HCT116 (cell line): ENCODE data around the gene MTMR12.

Experiments
- CTCF ChIP-seq, 3 experiments: fragments of 200-600 bp in 1 of 3; sonication (generic) in 1 of 3; IDR thresholded peaks in 2 of 3; conservative IDR thresholded peaks in 1 of 3; 2 replicates each; pipeline ENCODE4 v1.5.1; 2012 to 2017; ENCODE audit warnings: low read depth in 2 of 3, low read length in 2 of 3, antibody characterized with exemption in 1 of 3, borderline replicate concordance in 1 of 3, control low read depth in 1 of 3, mild to moderate bottlenecking in 1 of 3, mixed read lengths in 1 of 3, mixed run types in 1 of 3, moderate library complexity in 1 of 3; ENCODE audit not compliant: insufficient read depth in 1 of 3
- EZH2 ChIP-seq: fragments of 200-600 bp; sonication (generic); IDR thresholded peaks from 2 replicates; pipeline ENCODE4 v1.6.1; 2017; ENCODE audit warnings: antibody characterized with exemption, mixed run types
- POLR2AphosphoS5 ChIP-seq: IDR thresholded peaks from 2 replicates; pipeline ENCODE4 v1.6.1; 2011; ENCODE audit warnings: mild to moderate bottlenecking, low read depth, low read length, moderate library complexity
- RAD21 ChIP-seq: IDR thresholded peaks from 2 replicates; pipeline ENCODE4 v1.6.1; 2012; ENCODE audit warnings: low read depth, mild to moderate bottlenecking
- SIN3A ChIP-seq: IDR thresholded peaks from 2 replicates; pipeline ENCODE4 v1.6.1; 2012; ENCODE audit warnings: low read depth
- YY1 ChIP-seq: IDR thresholded peaks from 2 replicates; pipeline ENCODE4 v1.6.1; 2011; ENCODE audit warnings: low read length, low read depth, moderate library complexity, mild to moderate bottlenecking; ENCODE audit not compliant: insufficient replicate concordance; ENCODE audit errors: extremely low read depth
- ZNF274 ChIP-seq: fragments of 200-500 bp; sonication (Bioruptor generic); IDR thresholded peaks from 2 replicates; pipeline ENCODE4 v1.6.1; 2014; ENCODE audit warnings: mild to moderate bottlenecking, low read depth, low read length, inconsistent platforms

GRCh38 chr5:32278406-32278805 is 34.3 kb downstream of the MTMR12 start:
- no peak for TF ChIP-seq YY1
- no peak for TF ChIP-seq CTCF (IDR thresholded peaks at IDR 0.05 in 2 of 3, conservative IDR thresholded peaks at IDR 0.05 in 1 of 3; ENCODE audit: borderline replicate concordance in 1 of 3, insufficient read depth in 1 of 3, low read depth in 2 of 3, low read length in 2 of 3)
- no peak for TF ChIP-seq RAD21
- no peak for TF ChIP-seq POLR2AphosphoS5
- TF ChIP-seq EZH2: no peak
- no peak for TF ChIP-seq SIN3A
- TF ChIP-seq ZNF274: no peak
